ENCODE data around the gene SNAPC4.

The SNAPC4 gene

DNA sequence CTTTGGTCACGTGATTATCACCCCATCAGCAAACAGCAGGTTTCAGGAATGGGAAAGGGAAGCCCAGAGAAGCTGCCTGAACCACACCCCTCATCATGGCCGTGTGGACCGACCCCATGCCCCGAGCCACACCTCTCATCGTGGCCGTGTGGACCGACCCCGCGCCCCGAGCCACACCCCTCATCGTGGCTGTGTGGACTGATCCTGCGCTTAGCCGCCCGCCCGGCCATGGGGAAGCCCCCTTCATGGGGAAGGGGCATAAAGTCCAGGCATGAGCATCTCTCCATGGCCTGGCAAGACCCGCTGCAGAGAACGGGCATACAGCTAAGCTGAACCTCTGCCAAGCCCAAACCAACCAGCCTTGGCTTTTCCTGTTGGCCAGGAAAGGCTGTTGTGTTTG, 6.4 kb downstream of the SNAPC4 start:
- Mint-ChIP-seq H3K36me3 (ENCODE audit: low read depth) (peaks cover 39% of the 10 kb centered on the region), H3K4me1 (peaks cover 5% of the 10 kb centered on the region), H3K9me3 (no peaks in the 10 kb centered on the region), H3K27me3 (ENCODE audit: low read depth, poor library complexity) (no peaks in the 10 kb centered on the region), H3K27ac (no peak overlapping the region), H3K4me3 (no peak overlapping the region)
- no peak for DNase-seq
- TF ChIP-seq CTCF (IDR thresholded peaks at IDR 0.05), result no peak

GRCh38 chr9:136392538-136393449, 7.2 kb downstream of the SNAPC4 start:
- peaks cover 43% of the 10 kb centered on the region for H3K36me3 Mint-ChIP-seq (ENCODE audit: low read depth)
- H3K4me3 Mint-ChIP-seq, result no peak overlapping the region
- no peaks in the 10 kb centered on the region for H3K4me1 Mint-ChIP-seq
- TF ChIP-seq CTCF (IDR thresholded peaks at IDR 0.05), result no peak
- no peak for DNase-seq
- no peaks in the 10 kb centered on the region for H3K9me3 Mint-ChIP-seq
- H3K27me3 Mint-ChIP-seq (ENCODE audit: low read depth, poor library complexity), result no peaks in the 10 kb centered on the region
- H3K27ac Mint-ChIP-seq, result no peak overlapping the region

DNA sequence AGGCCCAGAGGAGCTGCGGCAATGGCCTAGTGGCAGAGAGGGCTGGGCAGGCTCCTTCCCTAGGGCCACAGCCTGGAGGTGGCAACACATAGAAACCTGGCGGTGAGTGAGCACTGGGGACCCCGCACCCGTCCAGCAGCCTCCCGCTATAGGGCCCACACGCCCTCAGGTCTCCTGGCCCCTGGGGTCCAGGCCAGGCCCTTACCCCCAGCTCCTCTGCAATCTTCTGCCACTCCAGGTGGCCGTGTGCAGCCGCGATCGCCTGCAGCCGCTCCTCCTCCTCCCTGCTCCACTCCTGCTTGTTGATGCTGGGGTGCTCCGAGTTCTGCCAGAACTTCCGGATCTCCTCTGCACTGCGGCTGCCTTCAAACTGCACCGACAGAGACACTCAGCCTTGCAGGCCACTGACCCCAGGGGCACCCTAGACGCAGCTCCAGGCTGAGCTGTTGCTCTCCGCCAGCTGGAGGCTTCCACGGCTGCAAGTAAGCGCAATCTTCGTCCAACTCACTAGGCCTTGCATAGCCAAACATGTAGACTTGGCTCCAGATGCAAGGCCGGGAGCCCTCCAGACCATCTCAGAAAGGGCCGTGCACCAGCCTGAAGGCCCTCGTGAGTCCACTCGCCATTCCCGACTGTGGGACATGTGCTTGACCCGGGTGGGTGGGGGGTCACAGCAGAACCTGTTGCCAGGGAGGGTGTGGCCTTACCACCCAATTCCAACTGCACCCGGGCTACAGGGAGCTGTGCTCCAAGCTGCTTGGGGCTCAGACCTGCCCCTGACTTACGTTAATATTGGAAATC, 8.0 kb downstream of the SNAPC4 start:
- Mint-ChIP-seq H3K27me3 (ENCODE audit: low read depth, poor library complexity) (no peaks in the 10 kb centered on the region), H3K27ac (no peak overlapping the region), H3K4me1 (no peaks in the 10 kb centered on the region), H3K36me3 (ENCODE audit: low read depth) (peaks cover 46% of the 10 kb centered on the region), H3K4me3 (no peak overlapping the region), H3K9me3 (no peaks in the 10 kb centered on the region)
- no peak for TF ChIP-seq CTCF (IDR thresholded peaks at IDR 0.05)
- no peak for DNase-seq

DNA sequence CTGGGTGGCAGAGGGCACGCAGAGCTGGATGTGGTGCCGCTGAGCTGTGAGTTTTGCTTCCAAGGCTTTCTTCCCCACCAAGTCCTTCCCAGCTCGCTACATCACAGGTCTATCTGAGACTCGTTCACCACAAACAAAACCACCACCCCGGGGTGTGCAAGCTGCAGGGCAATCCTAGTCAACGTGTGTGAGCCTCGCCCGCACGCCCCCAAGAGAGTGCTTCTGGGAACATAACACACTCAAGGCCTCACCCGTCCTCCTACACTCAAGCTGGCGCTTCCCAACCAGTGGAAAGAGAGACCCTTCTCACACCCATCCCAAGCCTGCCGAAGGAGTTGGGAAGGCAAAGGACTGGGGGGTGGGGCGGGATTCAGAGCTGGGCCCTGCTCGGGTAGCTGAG, 10.6 kb downstream of the SNAPC4 start:
- H3K36me3 Mint-ChIP-seq (ENCODE audit: low read depth), result peaks cover 60% of the 10 kb centered on the region
- no peaks in the 10 kb centered on the region for H3K4me1 Mint-ChIP-seq
- H3K27me3 Mint-ChIP-seq (ENCODE audit: low read depth, poor library complexity), result no peaks in the 10 kb centered on the region
- no peak overlapping the region for H3K4me3 Mint-ChIP-seq
- DNase-seq, result no peak
- no peak for TF ChIP-seq CTCF (IDR thresholded peaks at IDR 0.05)
- no peak overlapping the region for H3K27ac Mint-ChIP-seq
- no peaks in the 10 kb centered on the region for H3K9me3 Mint-ChIP-seq

GRCh38 chr9:136387217-136387616, 12.8 kb downstream of the SNAPC4 start:
- no peak for DNase-seq
- Mint-ChIP-seq H3K27ac (no peak overlapping the region), H3K9me3 (no peaks in the 10 kb centered on the region), H3K27me3 (ENCODE audit: low read depth, poor library complexity) (no peaks in the 10 kb centered on the region), H3K36me3 (ENCODE audit: low read depth) (peaks cover 62% of the 10 kb centered on the region), H3K4me1 (no peaks in the 10 kb centered on the region), H3K4me3 (no peak overlapping the region)
- TF ChIP-seq CTCF (IDR thresholded peaks at IDR 0.05), result no peak
